ENCODE results near the gene AHNAK. TPM values are rescaled to one million over a fixed set of nuclear protein-coding genes. Genes with fewer than 3 reads are reported as not detected.
A peak's percentile ranks its signal among the peaks of the same experiment; 100 is the strongest.

The AHNAK gene
- total RNA-seq, 1 donor from 2014 or later, result 302 TPM

DNA sequence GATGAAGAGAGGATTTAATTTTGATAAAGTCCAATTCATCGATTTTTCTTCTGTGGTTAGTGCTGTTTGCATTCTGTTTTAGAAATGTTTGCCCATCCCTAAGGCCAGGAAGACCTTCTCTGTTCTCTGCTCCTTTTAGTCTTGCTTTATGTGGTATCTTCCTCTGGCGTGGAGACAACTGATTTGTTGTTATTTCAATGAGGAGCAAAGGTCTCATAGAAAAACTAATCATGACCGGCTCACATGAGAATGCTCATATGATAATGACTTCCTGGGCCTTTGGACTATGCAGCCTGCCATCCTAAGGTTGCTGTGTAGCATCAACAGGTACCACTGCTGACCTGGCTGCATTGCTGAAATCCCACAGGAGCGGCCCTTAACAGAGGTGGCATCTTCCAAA, 108.0 kb downstream of the AHNAK start:
- H3K27me3 Mint-ChIP-seq, result no peaks in the 10 kb centered on the region
- H3K4me3 Mint-ChIP-seq, result no peak overlapping the region
- H3K36me3 Mint-ChIP-seq, result no peaks in the 10 kb centered on the region
- no peak overlapping the region for H3K27ac Mint-ChIP-seq
- TF ChIP-seq, protein P1, sequence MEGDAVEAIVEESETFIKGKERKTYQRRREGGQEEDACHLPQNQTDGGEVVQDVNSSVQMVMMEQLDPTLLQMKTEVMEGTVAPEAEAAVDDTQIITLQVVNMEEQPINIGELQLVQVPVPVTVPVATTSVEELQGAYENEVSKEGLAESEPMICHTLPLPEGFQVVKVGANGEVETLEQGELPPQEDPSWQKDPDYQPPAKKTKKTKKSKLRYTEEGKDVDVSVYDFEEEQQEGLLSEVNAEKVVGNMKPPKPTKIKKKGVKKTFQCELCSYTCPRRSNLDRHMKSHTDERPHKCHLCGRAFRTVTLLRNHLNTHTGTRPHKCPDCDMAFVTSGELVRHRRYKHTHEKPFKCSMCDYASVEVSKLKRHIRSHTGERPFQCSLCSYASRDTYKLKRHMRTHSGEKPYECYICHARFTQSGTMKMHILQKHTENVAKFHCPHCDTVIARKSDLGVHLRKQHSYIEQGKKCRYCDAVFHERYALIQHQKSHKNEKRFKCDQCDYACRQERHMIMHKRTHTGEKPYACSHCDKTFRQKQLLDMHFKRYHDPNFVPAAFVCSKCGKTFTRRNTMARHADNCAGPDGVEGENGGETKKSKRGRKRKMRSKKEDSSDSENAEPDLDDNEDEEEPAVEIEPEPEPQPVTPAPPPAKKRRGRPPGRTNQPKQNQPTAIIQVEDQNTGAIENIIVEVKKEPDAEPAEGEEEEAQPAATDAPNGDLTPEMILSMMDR (conservative IDR thresholded peaks at IDR 0.05), result no peak
- no peak for DNase-seq (ENCODE audit: extremely low spot score, unreplicated experiment)
- H3K4me1 Mint-ChIP-seq (ENCODE audit: unreplicated experiment), result peaks cover 25% of the 10 kb centered on the region
- H3K9me3 Mint-ChIP-seq, result no peaks in the 10 kb centered on the region

DNA sequence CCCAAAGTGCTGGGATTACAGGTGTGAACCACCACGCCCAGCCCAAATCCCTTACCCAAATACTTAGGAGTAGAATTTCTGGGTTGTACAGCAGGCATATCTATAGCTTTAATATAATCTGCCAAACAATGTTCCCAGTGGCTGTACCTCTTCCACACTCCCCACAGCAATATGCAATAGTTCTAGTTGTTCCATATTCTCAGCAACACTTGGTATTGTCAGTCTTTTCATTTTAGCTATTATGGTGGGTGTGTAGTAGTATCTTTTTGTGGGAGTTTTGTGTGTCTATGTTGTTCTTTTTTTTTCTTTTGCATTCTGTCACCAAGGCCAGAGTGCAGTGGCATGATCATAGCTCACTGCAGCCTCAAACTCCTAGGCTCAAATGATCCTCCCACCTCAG, 109.0 kb downstream of the AHNAK start:
- Mint-ChIP-seq H3K27ac (no peak overlapping the region), H3K27me3 (no peaks in the 10 kb centered on the region), H3K36me3 (no peaks in the 10 kb centered on the region), H3K4me1 (ENCODE audit: unreplicated experiment) (peaks cover 23% of the 10 kb centered on the region), H3K9me3 (no peaks in the 10 kb centered on the region), H3K4me3 (no peak overlapping the region)
- TF ChIP-seq, protein P1 (conservative IDR thresholded peaks at IDR 0.05), result no peak
- no peak for DNase-seq (ENCODE audit: extremely low spot score, unreplicated experiment)

DNA sequence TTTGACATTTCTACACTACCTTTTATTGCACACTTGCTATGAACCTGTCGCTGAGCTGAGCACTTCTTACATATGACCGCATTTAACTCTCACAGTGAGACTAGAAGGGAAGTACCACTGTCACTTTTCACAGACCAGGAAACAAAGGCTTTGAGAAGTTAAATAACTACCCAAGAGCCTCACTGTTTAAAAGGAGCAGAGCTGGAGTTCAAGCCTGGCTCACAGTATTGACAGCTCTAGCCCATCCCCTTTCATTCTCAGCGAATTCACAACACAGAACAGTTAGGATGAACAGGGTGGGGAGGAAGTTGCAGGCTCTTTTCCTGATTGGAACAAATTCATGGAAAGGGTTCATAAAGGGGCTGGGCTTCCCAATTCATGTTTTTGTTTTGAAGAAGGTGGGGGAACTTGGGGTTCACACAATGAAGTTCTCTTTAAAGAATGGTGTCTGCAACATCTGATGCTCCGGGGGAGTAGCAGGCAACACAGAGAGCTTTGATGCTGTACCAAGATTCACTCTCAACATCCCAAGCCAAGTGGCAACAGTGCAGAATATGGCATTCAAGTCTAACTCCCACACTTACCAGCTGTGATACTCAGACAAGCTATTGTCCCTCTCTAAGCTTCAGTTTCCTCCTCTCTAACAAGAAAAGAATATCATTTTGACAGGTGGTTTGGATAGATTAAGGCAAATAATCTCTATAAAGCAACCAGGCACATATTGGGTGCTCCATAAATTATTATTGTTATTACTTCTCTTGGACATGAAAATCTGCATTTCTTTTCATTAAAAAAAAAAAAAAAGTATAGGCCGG, 110.6 kb downstream of the AHNAK start:
- no peak for DNase-seq (ENCODE audit: extremely low spot score, unreplicated experiment)
- H3K27me3 Mint-ChIP-seq, result no peaks in the 10 kb centered on the region
- H3K4me1 Mint-ChIP-seq (ENCODE audit: unreplicated experiment), result peaks cover 30% of the 10 kb centered on the region
- no peaks in the 10 kb centered on the region for H3K36me3 Mint-ChIP-seq
- no peak overlapping the region for H3K4me3 Mint-ChIP-seq
- H3K27ac Mint-ChIP-seq, result no peak overlapping the region
- H3K9me3 Mint-ChIP-seq, result no peaks in the 10 kb centered on the region
- TF ChIP-seq, protein P1 (conservative IDR thresholded peaks at IDR 0.05), result no peak

DNA sequence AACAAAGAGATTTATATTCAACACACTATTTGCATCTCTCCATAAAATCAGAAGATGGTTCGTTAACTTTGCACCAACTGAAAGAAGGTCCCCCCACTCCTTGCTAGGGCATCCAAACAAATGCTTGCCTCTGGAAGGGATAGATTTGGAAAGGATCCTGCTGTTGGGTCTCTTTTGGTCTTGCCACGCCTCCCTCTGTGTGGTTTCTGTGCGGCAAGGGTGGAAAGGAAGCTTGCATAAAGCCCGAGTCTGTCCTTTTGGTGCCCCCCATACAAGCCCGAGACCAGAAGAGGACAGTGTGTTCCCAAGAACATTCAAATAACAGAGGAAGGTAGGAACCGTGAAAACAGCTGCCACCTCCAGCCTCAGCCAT, 112.7 kb downstream of the AHNAK start:
- Mint-ChIP-seq H3K27me3 (no peaks in the 10 kb centered on the region), H3K27ac (peak overlapping the region; percentile 10), H3K9me3 (no peaks in the 10 kb centered on the region), H3K36me3 (no peaks in the 10 kb centered on the region), H3K4me3 (peak overlapping the region; percentile 35), H3K4me1 (ENCODE audit: unreplicated experiment) (peaks cover 35% of the 10 kb centered on the region)
- DNase-seq (ENCODE audit: extremely low spot score, unreplicated experiment), result no peak
- TF ChIP-seq, protein P1 (conservative IDR thresholded peaks at IDR 0.05), result no peak

DNA sequence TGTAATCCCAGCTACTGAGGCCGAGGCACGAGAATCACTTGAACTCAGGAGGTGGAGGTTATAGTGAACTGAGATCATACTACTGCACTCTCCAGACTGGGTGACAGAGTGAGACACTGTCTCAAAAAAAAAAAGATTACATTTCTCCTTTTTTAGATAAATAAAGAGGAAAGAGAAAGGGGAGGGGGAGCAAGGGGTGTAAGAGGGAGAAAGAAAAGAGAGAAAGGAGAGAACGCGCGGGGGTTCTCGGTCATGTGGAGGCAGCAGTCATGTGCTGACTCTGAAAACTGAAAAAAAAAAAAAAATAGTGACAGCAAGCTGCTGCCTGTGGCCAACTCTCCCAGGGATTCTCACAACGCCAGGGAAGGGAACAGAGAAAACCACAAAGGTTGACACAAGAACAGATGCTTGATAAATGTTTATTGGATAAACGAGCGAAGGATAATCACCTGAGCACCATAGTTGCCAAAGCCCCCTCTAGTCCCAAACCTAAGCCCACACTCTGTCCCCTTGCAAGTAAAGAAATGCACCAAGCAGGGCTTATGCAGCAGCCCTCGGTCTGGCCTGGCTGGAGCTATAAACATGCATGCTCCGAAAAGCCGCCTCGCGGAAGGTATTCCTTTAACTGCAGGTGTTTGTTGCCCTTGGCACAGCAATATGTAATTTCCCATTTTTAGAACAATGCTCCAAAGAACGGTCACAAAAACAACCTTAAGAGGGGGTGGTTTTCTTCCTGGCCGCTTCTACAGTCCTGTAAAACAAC, 113.3 kb downstream of the AHNAK start:
- peak overlapping the region; percentile 10 for H3K27ac Mint-ChIP-seq
- no peaks in the 10 kb centered on the region for H3K27me3 Mint-ChIP-seq
- H3K4me3 Mint-ChIP-seq, result no peak overlapping the region
- H3K36me3 Mint-ChIP-seq, result no peaks in the 10 kb centered on the region
- H3K4me1 Mint-ChIP-seq (ENCODE audit: unreplicated experiment), result peaks cover 40% of the 10 kb centered on the region
- DNase-seq (ENCODE audit: extremely low spot score, unreplicated experiment), result no peak
- TF ChIP-seq, protein P1 (conservative IDR thresholded peaks at IDR 0.05), result no peak
- no peaks in the 10 kb centered on the region for H3K9me3 Mint-ChIP-seq
